Measurements from ENCODE around the gene FOXP2. TPM values are rescaled to one million over a fixed set of nuclear protein-coding genes. Genes with fewer than 3 reads are reported as not detected.

FOXP2 gene
- total RNA-seq, 1 donor from 2014 or later, result not detected

- no peak for DNase-seq (ENCODE audit: low spot score)
- intact Hi-C loops (cut with micrococcal nuclease), result no loop called here
- no peaks in the 10 kb centered on the region for H3K4me1 Mint-ChIP-seq (ENCODE audit: low read depth)
- H3K27me3 Mint-ChIP-seq (ENCODE audit: insufficient read depth), result peaks cover 3% of the 10 kb centered on the region
- H3K9me3 Mint-ChIP-seq, result no peaks in the 10 kb centered on the region
- H3K36me3 Mint-ChIP-seq (ENCODE audit: low read depth), result no peaks in the 10 kb centered on the region
- H3K4me3 Mint-ChIP-seq, result no peak overlapping the region
- H3K27ac Mint-ChIP-seq, result no peak overlapping the region
Observed at GRCh38 chr7:114412548-114412947, 2.1 kb upstream of the FOXP2 start.

- no peak for DNase-seq (ENCODE audit: low spot score)
- Mint-ChIP-seq H3K27me3 (ENCODE audit: insufficient read depth) (peaks cover 3% of the 10 kb centered on the region), H3K4me3 (no peak overlapping the region), H3K36me3 (ENCODE audit: low read depth) (no peaks in the 10 kb centered on the region), H3K4me1 (ENCODE audit: low read depth) (no peaks in the 10 kb centered on the region), H3K27ac (no peak overlapping the region), H3K9me3 (no peaks in the 10 kb centered on the region)
- intact Hi-C loops (cut with micrococcal nuclease), result no loop called here
Observed at GRCh38 chr7:114413761-114414155, 857 bp upstream of the FOXP2 start.

- Mint-ChIP-seq H3K27ac (no peak overlapping the region), H3K4me1 (ENCODE audit: low read depth) (no peaks in the 10 kb centered on the region), H3K4me3 (no peak overlapping the region), H3K27me3 (ENCODE audit: insufficient read depth) (peaks cover 3% of the 10 kb centered on the region), H3K36me3 (ENCODE audit: low read depth) (no peaks in the 10 kb centered on the region), H3K9me3 (no peaks in the 10 kb centered on the region)
- intact Hi-C loops (cut with micrococcal nuclease), result no loop called here
- no peak for DNase-seq (ENCODE audit: low spot score)
Observed at GRCh38 chr7:114415064-114415989, 712 bp downstream of the FOXP2 start.

GRCh38 chr7:114416129-114416990 is 1.7 kb downstream of the FOXP2 start:
- no peaks in the 10 kb centered on the region for H3K4me1 Mint-ChIP-seq (ENCODE audit: low read depth)
- H3K36me3 Mint-ChIP-seq (ENCODE audit: low read depth), result no peaks in the 10 kb centered on the region
- intact Hi-C loops (cut with micrococcal nuclease), result no loop called here

GRCh38 chr7:114417290-114417689 is 2.7 kb downstream of the FOXP2 start:
- no peaks in the 10 kb centered on the region for H3K27me3 Mint-ChIP-seq (ENCODE audit: insufficient read depth)
- no peak overlapping the region for H3K27ac Mint-ChIP-seq
- no peaks in the 10 kb centered on the region for H3K9me3 Mint-ChIP-seq
- intact Hi-C loops (cut with micrococcal nuclease), result no loop called here
- no peak for DNase-seq (ENCODE audit: low spot score)
- no peak overlapping the region for H3K4me3 Mint-ChIP-seq
- no peaks in the 10 kb centered on the region for H3K4me1 Mint-ChIP-seq (ENCODE audit: low read depth)
- H3K36me3 Mint-ChIP-seq (ENCODE audit: low read depth), result no peaks in the 10 kb centered on the region

More at GRCh38 chr7:114416129-114416990, 1.7 kb downstream of the FOXP2 start:
- Mint-ChIP-seq H3K27me3 (ENCODE audit: insufficient read depth) (peaks cover 3% of the 10 kb centered on the region), H3K9me3 (no peaks in the 10 kb centered on the region), H3K27ac (no peak overlapping the region), H3K4me3 (no peak overlapping the region)
- DNase-seq (ENCODE audit: low spot score), result no peak

- H3K4me3 Mint-ChIP-seq, result no peak overlapping the region
- H3K36me3 Mint-ChIP-seq (ENCODE audit: low read depth), result no peaks in the 10 kb centered on the region
- intact Hi-C loops (cut with micrococcal nuclease), result no loop called here
- H3K27ac Mint-ChIP-seq, result no peak overlapping the region
- H3K4me1 Mint-ChIP-seq (ENCODE audit: low read depth), result no peaks in the 10 kb centered on the region
- H3K9me3 Mint-ChIP-seq, result no peaks in the 10 kb centered on the region
- H3K27me3 Mint-ChIP-seq (ENCODE audit: insufficient read depth), result no peaks in the 10 kb centered on the region
- DNase-seq (ENCODE audit: low spot score), result no peak
Observed at GRCh38 chr7:114418117-114418516, 3.5 kb downstream of the FOXP2 start.

- no peaks in the 10 kb centered on the region for H3K9me3 Mint-ChIP-seq
- H3K27me3 Mint-ChIP-seq (ENCODE audit: insufficient read depth), result no peaks in the 10 kb centered on the region
- intact Hi-C loops (cut with micrococcal nuclease), result no loop called here
- no peak overlapping the region for H3K4me3 Mint-ChIP-seq
- no peak for DNase-seq (ENCODE audit: low spot score)
- H3K27ac Mint-ChIP-seq, result no peak overlapping the region
- H3K4me1 Mint-ChIP-seq (ENCODE audit: low read depth), result no peaks in the 10 kb centered on the region
- no peaks in the 10 kb centered on the region for H3K36me3 Mint-ChIP-seq (ENCODE audit: low read depth)
Observed at GRCh38 chr7:114419441-114420272, 5.0 kb downstream of the FOXP2 start.

GRCh38 chr7:114422507-114423501 is 8.2 kb downstream of the FOXP2 start:
- H3K27me3 Mint-ChIP-seq (ENCODE audit: insufficient read depth), result no peaks in the 10 kb centered on the region
- H3K4me3 Mint-ChIP-seq, result no peak overlapping the region
- no peak overlapping the region for H3K27ac Mint-ChIP-seq
- DNase-seq (ENCODE audit: low spot score), result no peak
- intact Hi-C loops (cut with micrococcal nuclease), result no loop called here
- no peaks in the 10 kb centered on the region for H3K9me3 Mint-ChIP-seq
- H3K36me3 Mint-ChIP-seq (ENCODE audit: low read depth), result no peaks in the 10 kb centered on the region
- no peaks in the 10 kb centered on the region for H3K4me1 Mint-ChIP-seq (ENCODE audit: low read depth)

GRCh38 chr7:114426382-114426781 is 11.8 kb downstream of the FOXP2 start:
- Mint-ChIP-seq H3K4me1 (ENCODE audit: low read depth) (no peaks in the 10 kb centered on the region), H3K27ac (no peak overlapping the region), H3K27me3 (ENCODE audit: insufficient read depth) (no peaks in the 10 kb centered on the region), H3K9me3 (no peaks in the 10 kb centered on the region), H3K4me3 (no peak overlapping the region), H3K36me3 (ENCODE audit: low read depth) (no peaks in the 10 kb centered on the region)
- no peak for DNase-seq (ENCODE audit: low spot score)
- intact Hi-C loops (cut with micrococcal nuclease), result no loop called here

GRCh38 chr7:114426824-114427223 is 12.2 kb downstream of the FOXP2 start:
- no peaks in the 10 kb centered on the region for H3K4me1 Mint-ChIP-seq (ENCODE audit: low read depth)
- DNase-seq (ENCODE audit: low spot score), result no peak
- H3K36me3 Mint-ChIP-seq (ENCODE audit: low read depth), result no peaks in the 10 kb centered on the region
- no peaks in the 10 kb centered on the region for H3K9me3 Mint-ChIP-seq
- H3K4me3 Mint-ChIP-seq, result no peak overlapping the region
- intact Hi-C loops (cut with micrococcal nuclease), result no loop called here
- no peak overlapping the region for H3K27ac Mint-ChIP-seq
- H3K27me3 Mint-ChIP-seq (ENCODE audit: insufficient read depth), result no peaks in the 10 kb centered on the region

GRCh38 chr7:114428211-114428610 is 13.6 kb downstream of the FOXP2 start:
- H3K4me3 Mint-ChIP-seq, result no peak overlapping the region
- DNase-seq (ENCODE audit: low spot score), result no peak
- no peaks in the 10 kb centered on the region for H3K9me3 Mint-ChIP-seq

GRCh38 chr7:114431189-114431588 is 16.6 kb downstream of the FOXP2 start:
- intact Hi-C loops (cut with micrococcal nuclease), result no loop called here
- Mint-ChIP-seq H3K36me3 (ENCODE audit: low read depth) (no peaks in the 10 kb centered on the region), H3K27ac (no peak overlapping the region), H3K4me1 (ENCODE audit: low read depth) (no peaks in the 10 kb centered on the region), H3K4me3 (no peak overlapping the region), H3K9me3 (no peaks in the 10 kb centered on the region), H3K27me3 (ENCODE audit: insufficient read depth) (no peaks in the 10 kb centered on the region)
- no peak for DNase-seq (ENCODE audit: low spot score)

More at GRCh38 chr7:114428211-114428610, 13.6 kb downstream of the FOXP2 start:
- Mint-ChIP-seq H3K27ac (no peak overlapping the region), H3K27me3 (ENCODE audit: insufficient read depth) (no peaks in the 10 kb centered on the region), H3K4me1 (ENCODE audit: low read depth) (no peaks in the 10 kb centered on the region), H3K36me3 (ENCODE audit: low read depth) (no peaks in the 10 kb centered on the region)
- intact Hi-C loops (cut with micrococcal nuclease), result no loop called here
